B cell (primary cell): ENCODE results near the gene PSMD6.

Source experiments
- EZH2 ChIP-seq: IDR thresholded peaks from 2 replicates; pipeline ENCODE4 v1.6.1; 2012; ENCODE audit warnings: borderline replicate concordance, low read depth, mild to moderate bottlenecking, moderate library complexity, low read length; ENCODE audit not compliant: insufficient read depth, poor library complexity, severe bottlenecking
- TF ChIP-seq, protein P1 (sequence below): fragments of 200-600 bp; IDR thresholded peaks from one replicate; pipeline ENCODE4 v1.8.0; 2022; ENCODE audit warnings: antibody characterized with exemption, mild to moderate bottlenecking

GRCh38 chr3:63992516-63993209, 30.6 kb downstream of the PSMD6 start:
- TF ChIP-seq, protein P1, sequence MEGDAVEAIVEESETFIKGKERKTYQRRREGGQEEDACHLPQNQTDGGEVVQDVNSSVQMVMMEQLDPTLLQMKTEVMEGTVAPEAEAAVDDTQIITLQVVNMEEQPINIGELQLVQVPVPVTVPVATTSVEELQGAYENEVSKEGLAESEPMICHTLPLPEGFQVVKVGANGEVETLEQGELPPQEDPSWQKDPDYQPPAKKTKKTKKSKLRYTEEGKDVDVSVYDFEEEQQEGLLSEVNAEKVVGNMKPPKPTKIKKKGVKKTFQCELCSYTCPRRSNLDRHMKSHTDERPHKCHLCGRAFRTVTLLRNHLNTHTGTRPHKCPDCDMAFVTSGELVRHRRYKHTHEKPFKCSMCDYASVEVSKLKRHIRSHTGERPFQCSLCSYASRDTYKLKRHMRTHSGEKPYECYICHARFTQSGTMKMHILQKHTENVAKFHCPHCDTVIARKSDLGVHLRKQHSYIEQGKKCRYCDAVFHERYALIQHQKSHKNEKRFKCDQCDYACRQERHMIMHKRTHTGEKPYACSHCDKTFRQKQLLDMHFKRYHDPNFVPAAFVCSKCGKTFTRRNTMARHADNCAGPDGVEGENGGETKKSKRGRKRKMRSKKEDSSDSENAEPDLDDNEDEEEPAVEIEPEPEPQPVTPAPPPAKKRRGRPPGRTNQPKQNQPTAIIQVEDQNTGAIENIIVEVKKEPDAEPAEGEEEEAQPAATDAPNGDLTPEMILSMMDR = no peak
- TF ChIP-seq EZH2 = no peak
